ENCODE results near the gene PCK2.

The PCK2 gene

DNA sequence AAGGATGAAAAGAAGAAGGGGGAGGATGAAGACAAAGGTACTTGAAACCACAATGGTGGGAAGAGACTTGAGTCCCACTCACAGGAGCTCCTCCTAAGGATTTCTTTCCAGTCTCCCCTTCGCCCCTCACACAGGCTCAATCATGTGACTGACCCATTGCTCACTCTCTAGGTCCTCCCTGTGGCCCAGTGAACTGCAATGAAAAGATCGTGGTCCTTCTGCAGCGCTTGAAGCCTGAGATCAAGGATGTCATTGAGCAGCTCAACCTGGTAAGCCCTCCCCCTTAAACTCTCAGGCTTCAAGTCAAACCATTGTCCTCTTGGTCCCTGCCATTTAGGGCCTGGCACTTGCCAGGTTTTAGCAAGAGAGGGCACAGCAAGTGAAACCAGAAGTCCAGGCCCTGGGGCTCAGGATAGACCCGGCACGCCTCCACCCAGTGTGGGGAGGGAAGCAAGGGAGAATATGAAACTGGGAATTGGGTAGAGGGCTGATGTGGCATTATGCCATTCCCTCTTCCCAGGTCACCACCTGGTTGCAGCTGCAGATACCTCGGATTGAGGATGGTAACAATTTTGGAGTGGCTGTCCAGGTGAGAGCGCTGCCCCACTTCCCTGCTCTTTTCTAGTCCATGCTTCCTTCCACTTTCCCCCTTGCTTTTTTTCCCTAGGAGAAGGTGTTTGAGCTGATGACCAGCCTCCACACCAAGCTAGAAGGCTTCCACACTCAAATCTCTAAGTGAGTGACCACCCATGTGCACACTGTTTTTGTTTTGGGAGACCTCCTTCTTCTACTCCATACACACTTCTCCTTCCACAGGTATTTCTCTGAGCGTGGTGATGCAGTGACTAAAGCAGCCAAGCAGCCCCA, 43.7 kb downstream of the PCK2 start:
- DNase-seq (ENCODE audit: low spot score), result no peak

DNA sequence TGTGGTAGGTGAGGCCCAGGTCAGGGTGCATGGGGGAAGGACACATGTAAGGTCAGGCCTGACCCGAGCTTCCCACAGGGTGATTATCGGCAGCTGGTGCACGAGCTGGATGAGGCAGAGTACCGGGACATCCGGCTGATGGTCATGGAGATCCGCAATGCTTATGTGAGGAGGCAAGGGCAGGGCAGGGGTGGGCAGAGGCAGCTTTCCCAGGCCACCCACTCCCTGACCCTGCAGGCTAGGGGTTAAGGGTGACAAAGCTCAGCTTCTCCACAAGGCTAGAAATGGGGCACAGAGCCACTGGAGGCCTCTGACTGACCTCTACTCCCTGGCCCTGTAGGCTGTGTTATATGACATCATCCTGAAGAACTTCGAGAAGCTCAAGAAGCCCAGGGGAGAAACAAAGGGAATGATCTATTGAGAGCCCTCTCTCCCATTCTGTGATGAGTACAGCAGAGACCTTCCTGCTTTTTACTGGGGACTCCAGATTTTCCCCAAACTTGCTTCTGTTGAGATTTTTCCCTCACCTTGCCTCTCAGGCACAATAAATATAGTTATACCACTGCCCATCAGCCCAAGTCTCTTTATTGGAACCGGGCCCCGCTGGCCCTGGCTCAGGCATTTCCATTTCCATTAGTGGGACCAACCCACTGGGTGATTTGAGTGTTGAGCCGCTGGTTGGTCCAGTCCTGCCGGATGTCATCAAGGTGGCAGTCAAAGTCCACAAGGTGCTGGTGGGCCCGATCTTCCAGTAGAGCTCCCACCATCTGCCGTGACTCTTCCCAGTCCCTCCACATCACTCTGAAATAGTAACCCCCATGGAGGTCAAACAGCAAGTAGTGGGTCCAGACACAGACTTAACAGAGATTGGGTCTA, 44.5 kb downstream of the PCK2 start:
- no peak for DNase-seq (ENCODE audit: low spot score)

DNA sequence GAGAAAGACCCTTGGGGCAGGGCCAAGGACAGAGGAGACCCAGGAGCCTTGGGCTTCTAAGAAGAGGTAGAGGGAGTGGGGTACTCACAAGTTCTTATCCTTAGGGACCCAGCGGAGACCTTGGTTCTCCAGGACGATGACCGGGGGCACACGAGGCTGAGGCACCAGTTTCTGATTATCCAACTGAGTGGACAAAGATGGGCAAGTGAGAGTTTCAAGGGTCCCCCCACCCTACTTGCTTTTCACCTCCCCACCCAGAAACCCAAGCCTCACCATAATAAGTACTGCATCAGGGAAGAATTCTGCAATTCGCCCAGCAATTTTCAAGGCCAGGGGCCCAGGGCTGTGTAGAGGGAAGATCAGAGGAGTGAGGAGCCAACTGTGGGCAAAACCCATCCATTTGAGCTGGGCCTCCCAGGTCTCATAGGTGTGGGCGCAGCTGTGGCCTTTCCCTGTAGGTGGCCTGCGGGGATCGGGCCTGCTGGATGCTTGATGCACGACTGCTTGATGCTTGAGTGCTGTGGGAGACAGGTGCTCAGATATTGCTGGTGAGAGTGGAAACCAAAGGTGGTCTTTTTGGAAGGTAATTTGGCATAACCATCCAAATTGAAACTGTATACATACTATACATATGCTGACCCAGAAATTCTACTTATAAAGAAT, 45.3 kb downstream of the PCK2 start:
- no peak for DNase-seq (ENCODE audit: low spot score)

DNA sequence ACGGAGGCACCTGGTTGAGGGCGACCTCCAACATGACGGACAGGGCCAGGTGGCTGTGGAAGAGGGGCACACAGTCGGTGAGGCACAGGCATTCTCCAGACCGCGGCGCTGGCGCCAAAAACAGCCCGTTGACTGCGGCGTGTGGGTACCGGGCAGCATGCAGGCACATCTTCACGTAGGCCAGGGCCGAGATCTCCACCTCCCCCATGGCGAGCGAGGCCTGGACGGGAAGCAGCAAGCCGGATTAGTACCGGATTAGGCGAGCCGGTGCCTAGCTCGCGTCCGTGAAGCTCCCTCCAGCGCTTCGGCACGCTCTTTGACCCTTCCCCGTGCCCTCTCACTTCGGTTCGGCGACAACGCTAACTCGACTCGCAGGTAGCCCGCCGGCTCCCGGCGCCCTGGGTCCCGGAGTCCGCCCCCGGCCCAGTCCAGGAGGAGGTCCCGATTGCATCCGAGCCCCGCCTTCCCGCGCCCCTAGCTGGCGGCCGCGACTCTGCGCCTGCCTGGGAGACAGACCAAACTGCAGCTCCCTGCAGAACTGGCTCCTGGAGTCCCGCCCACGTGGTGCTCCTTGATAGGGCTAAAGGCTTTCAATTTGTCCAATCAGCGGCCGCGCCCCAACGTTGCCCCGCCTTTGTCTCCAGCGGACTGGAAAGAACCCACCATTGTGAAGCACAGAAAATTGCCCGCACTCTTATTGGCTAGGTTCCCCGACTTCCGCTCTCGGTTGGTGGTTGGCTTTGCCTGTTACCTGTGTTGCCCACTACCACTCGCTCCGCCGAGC, 47.2 kb downstream of the PCK2 start, which contains the start of gene EMC9:
Gene EMC9, minus strand, starts transcription at position 495 of the 784 bp plus-strand sequence. Its CDS starts 287 bp downstream, at position 208.
- peak; percentile 97 for DNase-seq (ENCODE audit: low spot score)

DNA sequence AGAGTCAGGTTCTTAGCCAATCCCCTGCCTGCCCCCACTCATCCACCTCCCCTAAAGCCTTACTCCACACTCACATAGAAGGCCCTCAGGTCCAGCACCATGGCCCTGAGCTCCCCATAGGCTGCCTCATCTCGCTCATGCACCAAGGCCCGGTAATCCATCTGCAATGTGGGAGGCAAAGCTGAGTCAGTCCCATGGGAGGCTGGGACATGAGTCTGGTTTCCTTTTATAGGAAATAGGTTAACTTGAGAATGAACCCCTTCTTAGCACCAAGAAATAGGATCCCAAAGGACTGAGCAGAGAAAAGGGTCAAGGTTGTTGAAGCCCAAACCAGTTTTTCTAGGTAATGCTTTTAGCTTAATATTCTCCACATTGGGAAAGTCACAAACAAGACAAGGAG, 49.4 kb downstream of the PCK2 start:
- DNase-seq (ENCODE audit: low spot score), result no peak

DNA sequence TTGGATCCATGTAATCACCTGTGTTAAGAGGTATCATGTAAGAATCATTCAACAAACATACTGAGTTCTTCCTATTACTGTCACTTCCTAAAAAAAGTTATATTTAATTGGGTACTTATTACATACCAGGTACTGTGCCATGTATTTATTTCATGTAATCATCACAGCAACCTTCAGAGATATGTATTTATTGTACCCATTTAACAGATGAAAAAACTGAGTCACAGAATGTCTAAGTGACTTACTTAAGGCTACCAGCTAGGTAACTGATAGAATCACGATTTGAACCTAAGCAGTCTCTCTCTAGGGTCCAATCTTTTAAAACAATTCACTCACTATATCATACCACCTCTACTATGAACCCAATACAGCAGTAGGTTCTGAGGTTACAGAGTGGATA, 50.3 kb downstream of the PCK2 start:
- no peak for DNase-seq (ENCODE audit: low spot score)

DNA sequence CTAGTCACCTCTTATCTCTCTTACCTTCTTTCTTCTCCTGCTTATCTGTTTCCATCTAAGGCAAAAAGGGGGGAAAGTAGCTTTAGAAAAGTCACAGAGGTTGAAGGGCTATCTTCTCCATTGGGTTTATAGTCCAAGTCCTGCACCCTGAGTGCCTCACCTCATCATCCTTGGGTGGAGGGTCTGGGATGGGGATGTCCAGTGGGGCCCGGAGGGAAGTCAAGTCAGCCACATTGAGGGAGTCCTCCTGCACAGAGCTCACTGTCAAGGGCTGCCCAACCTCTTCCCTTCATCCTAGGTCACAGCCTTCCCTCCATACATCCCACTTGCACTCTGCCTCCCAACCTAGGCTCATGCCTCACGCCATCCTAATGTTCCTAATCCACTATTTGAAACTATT, 51.1 kb downstream of the PCK2 start:
- no peak for DNase-seq (ENCODE audit: low spot score)

DNA sequence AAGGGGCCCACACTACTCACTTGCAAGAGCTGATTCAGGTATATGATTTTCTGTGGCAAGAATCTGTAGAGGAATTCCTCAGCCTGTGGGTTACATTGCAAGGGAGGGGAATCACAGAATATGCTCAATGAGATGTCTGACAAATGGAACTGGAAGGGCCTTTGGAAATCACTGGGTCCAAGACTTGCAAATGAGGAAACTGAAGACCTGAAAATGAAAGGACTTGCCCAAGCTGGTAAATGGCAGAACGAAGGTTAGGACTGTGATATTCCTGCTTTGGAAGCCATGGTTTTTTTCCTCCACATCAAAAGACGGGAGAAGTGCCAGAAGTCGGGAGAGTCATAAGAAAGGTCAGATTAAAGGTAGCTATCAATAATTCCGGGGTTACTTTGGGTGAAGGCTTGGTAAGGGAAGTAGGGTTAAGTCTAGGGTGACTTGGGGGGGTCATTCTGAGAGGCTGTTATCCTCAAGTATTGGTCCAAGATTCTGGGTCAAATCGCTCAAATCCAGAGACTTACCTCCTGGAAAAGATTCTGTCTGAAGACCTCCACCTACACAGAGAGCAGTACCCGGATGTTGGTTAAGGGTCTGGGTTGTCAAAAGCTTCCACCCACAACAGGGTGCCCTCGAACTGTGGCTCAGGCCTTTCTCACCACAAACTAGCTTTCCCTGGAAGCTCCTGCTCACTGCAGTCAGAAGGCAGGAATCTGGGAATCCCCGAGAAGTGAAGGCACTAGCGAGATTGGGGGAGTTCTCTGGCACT, 51.8 kb downstream of the PCK2 start:
- DNase-seq (ENCODE audit: low spot score), result peak; percentile 52

DNA sequence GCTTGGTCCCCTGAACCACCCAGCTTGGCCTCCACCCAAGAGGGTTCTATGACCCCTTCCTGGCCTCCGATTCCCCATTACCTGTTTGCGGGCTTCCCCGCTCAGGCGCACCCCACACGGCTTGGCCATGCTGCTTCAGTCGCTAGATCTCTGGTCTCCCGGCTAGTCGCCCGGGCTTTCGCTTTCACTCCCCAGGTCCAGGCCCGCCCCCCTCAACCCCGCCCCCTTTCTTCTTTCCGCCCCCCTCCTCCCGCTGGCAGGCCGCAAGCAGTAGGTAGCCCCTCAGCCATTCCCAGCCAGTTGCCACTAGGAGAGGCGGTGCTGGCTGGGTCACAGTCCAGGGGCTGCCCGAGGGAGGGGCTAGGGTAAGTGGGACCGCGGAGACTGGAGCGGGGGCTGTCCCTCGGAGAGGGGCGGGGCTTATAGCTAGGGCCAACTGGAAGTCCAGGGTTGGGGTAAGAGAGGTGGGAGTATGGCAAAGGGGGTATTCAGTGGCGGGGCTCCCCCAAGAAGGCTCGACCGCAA, 52.4 kb downstream of the PCK2 start, which contains the start of gene PSME2:
Gene PSME2, minus strand, starts transcription at position 158 of the 525 bp plus-strand sequence. Its CDS starts 29 bp downstream, at position 129.
- DNase-seq (ENCODE audit: low spot score), result peak; percentile 95

DNA sequence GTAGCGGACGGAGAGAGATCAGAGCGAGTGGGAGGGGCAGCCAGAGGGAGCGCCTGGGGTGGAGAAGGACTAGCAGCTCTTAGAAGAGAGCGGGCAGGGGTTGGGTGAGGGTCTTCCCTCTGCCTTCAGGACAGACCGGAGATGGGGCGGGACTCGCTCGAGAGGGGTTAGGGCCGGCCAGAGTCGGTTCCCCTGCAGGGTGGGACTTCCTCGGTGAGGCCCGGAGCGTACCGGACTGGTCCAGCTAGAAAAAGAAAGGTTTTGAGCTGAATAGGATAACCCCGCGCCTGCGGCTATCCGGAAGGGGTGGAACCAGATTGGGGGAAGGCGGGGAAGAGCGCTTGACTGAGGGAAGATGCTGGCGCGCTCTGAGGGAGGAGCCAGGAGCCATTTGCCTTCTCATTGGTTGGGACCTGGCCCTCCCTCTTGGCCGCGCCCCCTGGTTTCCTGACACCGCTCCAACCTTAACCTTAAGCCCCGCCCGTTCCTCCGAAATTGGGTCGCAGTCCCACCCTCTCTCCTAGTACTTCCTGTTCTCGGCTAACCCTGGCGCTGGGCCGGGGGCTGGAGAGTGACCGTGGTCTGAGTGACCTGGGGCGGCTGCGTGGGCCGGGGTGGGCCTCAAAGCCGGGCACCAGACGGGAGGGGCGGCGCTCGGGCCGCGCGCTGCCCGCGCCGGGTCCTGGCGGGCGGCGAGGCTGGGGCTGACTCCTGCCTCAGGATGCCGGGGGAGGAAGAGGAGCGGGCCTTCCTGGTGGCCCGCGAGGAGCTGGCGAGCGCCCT, 53.1 kb downstream of the PCK2 start, which contains the start of gene RNF31:
Gene RNF31, plus strand, starts transcription at position 521 of the 783 bp plus-strand sequence. Its CDS starts 201 bp downstream, at position 722.
- peak; percentile 98 for DNase-seq (ENCODE audit: low spot score)

DNA sequence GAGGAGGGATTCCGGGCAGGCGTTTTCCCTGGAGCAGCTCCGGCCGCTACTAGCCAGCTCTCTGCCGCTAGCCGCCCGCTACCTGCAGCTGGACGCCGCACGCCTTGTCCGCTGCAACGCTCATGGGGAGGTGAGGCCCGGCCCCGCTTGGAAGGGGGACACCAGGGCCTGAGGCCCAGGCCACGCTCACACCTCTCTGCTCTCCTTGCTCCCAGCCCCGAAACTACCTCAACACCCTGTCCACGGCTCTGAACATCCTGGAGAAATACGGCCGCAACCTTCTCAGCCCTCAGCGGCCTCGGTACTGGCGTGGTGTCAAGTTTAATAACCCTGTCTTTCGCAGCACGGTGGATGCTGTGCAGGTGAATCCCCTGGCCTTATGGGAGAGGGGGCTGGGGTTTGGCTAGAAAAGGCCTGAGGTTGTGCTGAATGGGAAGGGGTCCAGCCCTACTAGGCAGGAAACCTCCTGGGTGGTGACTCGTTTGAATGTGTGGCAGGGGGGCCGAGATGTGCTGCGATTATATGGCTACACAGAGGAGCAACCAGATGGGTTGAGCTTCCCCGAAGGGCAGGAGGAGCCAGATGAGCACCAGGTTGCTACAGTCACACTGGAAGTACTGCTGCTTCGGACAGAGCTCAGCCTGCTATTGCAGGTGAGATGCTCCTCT, 53.8 kb downstream of the PCK2 start:
- no peak for DNase-seq (ENCODE audit: low spot score)

DNA sequence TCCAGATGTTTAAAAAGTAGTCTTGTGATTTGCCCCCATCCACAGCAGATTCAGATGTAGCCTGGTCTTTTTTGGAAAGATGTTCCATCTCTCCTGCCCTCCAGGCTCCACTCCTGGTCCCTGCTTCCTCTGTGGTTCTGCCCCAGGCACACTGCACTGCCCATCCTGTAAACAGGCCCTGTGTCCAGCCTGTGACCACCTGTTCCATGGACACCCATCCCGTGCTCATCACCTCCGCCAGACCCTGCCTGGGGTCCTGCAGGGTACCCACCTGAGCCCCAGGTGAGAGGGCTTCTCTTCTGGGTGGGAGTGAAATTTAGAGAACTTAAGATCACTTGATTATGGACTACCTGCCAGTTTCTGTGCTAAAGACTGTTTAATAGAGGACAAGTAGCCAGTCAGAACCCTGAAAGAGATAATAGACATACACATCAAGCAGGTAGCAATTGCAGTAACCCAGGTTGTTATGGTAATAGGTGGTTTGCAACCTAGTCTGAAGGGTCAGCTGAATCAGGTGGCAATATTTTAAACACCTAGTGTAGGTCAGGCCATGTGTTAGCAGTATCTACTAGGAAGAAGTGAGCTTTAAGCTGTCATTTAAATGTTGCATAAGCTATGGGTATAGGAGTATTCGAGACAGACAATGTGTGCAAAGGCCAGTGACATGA, 55.3 kb downstream of the PCK2 start:
- no peak for DNase-seq (ENCODE audit: low spot score)

DNA sequence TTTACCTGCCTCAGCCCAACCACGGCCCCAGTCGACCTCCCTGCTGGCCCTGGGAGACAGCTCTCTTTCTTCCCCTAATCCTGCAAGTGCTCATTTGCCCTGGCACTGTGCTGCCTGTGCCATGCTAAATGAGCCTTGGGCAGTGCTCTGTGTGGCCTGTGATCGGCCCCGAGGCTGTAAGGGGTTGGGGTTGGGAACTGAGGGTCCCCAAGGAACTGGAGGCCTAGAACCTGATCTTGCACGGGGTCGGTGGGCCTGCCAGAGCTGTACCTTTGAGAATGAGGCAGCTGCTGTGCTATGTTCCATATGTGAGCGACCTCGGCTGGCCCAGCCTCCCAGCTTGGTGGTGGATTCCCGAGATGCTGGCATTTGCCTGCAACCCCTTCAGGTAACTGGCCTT, 56.0 kb downstream of the PCK2 start:
- DNase-seq (ENCODE audit: low spot score), result no peak

DNA sequence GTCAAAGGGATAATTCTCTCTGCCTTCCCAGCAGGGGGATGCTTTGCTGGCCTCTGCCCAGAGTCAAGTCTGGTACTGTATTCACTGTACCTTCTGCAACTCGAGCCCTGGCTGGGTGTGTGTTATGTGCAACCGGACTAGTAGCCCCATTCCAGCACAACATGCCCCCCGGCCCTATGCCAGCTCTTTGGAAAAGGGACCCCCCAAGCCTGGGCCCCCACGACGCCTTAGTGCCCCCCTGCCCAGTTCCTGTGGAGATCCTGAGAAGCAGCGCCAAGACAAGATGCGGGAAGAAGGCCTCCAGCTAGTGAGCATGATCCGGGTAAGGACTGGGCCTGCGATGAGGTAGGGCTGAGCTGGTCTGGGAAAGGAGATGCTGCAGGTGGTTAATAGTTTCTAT, 56.5 kb downstream of the PCK2 start:
- no peak for DNase-seq (ENCODE audit: low spot score)

DNA sequence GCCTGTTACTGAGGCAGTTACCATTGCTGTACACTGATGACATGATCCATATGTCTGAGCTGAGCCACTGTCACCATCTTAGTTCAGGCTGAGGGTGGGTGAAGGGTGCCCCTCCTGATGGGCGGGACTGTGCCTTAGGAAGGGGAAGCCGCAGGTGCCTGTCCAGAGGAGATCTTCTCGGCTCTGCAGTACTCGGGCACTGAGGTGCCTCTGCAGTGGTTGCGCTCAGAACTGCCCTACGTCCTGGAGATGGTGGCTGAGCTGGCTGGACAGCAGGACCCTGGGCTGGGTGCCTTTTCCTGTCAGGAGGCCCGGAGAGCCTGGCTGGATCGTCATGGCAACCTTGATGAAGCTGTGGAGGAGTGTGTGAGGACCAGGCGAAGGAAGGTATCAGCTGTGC, 56.9 kb downstream of the PCK2 start:
- DNase-seq (ENCODE audit: low spot score), result no peak

DNA sequence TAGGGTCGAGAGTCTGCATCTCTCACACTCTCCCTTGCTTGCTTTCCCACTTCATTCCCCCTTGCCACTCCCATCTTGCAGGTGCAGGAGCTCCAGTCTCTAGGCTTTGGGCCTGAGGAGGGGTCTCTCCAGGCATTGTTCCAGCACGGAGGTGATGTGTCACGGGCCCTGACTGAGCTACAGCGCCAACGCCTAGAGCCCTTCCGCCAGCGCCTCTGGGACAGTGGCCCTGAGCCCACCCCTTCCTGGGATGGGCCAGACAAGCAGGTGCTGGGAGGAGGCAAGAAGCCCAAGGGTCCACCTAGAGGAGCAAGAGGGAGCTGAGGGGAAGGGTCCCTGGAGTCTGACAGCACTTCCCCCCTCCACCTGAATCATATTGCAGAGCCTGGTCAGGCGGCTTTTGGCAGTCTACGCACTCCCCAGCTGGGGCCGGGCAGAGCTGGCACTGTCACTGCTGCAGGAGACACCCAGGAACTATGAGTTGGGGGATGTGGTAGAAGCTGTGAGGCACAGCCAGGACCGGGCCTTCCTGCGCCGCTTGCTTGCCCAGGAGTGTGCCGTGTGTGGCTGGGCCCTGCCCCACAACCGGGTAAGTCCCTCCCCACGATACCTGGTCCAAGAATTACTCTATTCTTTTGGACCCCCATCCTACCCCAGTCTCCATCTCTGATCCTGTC, 57.4 kb downstream of the PCK2 start:
- DNase-seq (ENCODE audit: low spot score), result no peak
